ENCODE data around the gene WFIKKN1.

Gene WFIKKN1

DNA sequence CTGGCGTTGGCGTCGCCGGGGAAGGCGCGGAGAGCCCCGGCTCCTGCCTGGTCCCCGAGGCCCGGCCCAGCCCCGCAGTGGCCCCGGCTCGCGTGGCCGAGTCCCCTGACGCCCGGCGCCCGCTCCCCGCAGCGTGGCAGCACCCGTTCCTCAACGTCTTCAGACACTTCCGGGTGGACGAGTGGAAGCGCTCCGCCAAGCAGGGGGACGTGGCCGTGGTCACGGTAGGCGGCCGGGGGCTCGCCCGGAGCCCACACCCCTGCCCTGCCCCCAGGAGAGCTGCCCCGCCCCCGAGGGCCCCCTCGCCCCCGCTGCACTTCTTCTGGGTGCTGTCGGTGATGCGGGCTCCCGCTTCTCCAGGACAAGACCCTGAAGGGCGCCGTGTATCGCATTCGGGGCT, 18.8 kb downstream of the WFIKKN1 start:
- FAIRE-seq (no peak), DNase-seq (ENCODE audit: insufficient read length, low spot score) (peak; percentile 65)

DNA sequence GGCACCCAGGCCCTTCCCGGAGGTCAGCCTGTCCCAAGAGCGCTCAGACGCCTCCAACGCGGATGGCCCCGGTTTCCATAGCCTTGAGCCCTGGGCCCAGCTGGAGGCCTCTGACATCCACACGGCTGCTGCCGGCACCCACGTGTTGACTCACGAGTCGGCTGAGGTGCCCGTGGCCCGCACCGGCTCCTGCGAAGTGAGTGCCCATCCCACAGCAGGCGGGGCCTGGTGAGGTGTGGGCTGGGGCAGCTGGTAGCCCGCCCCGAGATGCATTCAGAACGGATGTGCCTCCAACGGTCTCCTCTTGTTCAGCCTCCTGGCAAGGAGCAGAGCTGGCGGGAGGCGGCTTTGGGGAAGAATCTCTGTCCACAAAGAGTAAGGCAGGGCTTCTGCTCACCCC, 21.1 kb downstream of the WFIKKN1 start:
- DNase-seq (ENCODE audit: insufficient read length, low spot score) (no peak), FAIRE-seq (no peak)

DNA sequence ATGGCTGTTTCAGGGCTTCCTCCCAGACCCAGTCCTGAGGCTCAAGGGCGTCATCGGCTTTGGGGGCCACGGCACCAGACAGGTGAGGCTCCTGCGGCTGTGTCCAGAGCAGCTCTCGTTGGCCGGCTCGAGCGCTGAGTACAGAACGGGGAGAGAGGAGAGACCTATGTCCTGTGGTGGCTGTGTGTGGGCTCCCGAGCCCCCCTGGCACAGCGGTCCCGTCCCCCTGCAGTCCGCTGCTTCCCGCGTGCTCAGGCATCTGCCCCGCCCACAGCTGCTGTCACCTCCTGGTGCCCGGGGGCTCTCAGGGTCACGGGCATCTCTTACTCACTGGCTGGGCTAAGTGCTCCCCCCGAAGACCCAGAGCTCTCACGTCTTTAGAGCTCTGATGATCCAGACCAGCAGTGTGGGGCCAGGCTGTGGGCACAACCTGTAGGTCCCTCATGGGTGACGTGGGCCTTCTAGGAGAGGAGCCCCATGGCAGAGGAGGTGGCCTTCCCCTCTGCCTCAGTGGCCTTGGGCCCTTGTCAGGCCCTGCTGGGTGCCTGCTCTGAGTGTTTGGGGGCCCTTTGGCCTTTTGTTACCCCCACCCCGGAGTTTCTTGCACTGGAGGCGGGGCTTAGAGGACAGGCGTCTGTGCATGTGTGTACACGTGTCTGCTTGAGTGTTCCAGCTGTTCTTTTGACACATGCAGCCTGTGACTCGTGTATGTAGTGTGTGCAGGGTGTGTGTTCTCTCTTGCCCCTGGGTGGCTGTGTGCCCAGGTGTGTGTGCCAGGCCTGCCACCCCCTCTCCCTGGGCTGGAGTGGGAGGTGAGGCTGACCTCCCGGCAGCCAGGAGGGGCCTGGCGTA, 21.9 kb downstream of the WFIKKN1 start:
- DNase-seq (ENCODE audit: insufficient read length, low spot score) = no peak
- FAIRE-seq = no peak

DNA sequence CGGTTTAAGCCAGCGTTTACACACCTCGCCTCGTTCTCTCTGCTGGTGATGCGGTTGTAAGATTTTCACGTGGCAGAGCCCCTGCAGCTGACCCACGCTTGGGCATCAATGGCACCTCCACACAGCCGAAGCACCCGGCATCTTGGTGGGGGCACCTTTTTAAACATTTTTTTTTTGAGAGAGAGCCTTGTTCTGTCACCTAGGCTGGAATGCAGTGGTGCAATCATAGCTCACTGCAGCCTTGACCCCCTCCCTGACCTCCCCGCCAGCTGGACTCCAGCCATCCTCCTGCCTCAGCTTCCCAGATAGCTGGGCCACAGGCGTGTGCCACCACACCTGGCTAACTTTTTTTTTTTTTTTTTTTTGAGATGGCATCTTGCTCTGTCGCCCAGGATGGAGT, 23.2 kb downstream of the WFIKKN1 start:
- FAIRE-seq (no peak), DNase-seq (ENCODE audit: insufficient read length, low spot score) (no peak)

DNA sequence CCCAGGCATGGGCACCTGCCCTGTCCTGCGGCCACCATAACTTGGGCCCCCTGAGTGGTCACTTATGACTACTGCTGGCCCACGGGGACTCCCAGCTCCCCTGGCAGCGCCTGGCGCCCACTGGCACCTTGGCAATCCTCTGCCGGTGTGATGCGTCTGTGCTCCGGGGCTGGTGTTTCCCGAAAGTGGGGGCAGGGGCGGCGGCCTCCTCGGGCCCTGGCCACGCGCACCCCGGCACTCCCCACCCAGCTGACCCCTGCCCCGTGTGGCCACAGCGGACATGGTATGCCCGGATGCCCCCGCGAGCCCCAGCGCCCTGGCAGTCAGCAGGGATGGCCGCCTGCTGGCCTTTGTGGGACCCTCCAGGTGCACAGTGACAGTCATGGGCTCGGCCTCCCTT, 26.7 kb downstream of the WFIKKN1 start:
- FAIRE-seq (no peak), DNase-seq (ENCODE audit: insufficient read length, low spot score) (no peak)

DNA sequence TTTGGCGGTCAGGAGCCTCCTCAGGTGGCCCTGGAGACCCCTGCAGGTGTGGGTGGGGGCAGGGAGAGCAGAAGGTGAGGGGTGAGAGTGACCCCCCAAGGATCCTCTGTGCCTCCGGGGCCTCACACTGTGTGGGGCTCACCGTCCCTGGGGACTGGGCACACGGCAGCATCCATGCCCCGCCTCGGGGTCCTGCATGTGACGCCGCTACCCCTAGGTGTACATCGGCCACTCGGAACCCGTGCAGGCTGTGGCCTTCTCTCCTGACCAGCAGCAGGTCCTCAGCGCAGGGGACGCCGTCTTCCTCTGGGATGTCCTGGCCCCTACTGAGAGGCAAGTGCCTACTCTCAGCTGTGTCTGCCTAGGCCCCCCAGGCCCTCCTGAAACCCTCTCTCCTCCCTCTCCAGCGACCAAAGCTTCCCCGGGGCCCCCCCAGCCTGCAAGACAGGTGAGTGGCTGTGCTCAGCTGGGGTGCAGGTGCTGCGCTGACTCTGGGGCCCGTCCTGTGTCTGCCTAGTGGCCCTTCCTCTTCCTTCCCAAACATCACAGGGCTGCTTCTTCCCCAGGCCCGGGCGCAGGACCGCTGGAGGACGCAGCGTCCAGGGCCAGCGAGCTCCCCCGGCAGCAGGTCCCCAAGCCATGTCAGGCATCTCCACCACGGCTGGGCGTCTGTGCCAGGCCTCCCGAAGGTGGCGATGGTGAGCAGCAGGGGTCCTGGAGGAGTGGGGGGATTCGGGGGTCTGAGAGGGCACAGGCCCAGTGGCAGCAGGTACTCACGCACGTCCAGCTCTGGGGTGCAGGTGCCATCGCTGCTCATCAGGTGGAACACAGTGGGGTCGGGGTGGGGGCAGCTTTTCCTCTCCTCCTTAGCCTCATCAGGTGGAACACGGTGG, 28.1 kb downstream of the WFIKKN1 start:
- DNase-seq (ENCODE audit: insufficient read length, low spot score) (no peak), FAIRE-seq (no peak)

DNA sequence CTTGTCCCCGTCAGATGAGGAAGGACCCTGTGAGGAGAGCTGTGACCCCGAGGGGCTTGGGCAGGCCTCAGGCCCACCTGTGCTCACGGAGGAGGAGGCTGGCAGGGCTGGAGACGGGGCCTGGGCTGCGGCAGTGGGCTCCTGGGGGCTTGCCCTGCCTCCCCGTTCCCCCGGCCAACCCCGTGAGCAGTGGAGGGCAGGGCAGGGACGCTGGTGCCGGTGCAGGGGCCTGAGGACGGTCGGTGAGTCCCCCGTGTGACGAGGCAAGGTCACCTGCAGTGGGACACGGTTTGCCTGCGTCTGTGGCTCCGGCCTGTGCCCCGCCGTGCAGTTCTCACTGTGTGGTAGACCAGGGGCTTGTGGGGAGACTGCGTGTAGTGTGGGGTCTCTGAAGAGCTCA, 28.8 kb downstream of the WFIKKN1 start:
- no peak for DNase-seq (ENCODE audit: insufficient read length, low spot score)

DNA sequence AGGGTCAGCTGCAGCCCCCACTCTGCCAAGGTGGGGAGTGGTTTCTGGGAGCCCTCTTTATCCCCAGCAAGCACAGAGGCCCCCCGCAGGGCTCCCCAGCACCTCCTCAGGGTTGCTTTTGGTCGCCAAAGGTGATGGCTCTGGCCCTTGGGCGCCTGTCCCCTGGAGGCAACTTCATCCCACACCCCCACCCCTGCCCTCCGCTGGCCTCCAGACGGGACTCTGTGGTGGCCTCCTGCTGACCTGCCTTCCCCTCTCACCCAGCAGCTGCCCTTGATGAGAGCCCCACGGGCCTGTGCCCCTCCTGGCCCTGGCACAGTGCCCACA, 29.3 kb downstream of the WFIKKN1 start:
- FAIRE-seq (no peak), DNase-seq (ENCODE audit: insufficient read length, low spot score) (no peak)

More for the DNA sequence above, 28.8 kb downstream of the WFIKKN1 start:
- FAIRE-seq = no peak

DNA sequence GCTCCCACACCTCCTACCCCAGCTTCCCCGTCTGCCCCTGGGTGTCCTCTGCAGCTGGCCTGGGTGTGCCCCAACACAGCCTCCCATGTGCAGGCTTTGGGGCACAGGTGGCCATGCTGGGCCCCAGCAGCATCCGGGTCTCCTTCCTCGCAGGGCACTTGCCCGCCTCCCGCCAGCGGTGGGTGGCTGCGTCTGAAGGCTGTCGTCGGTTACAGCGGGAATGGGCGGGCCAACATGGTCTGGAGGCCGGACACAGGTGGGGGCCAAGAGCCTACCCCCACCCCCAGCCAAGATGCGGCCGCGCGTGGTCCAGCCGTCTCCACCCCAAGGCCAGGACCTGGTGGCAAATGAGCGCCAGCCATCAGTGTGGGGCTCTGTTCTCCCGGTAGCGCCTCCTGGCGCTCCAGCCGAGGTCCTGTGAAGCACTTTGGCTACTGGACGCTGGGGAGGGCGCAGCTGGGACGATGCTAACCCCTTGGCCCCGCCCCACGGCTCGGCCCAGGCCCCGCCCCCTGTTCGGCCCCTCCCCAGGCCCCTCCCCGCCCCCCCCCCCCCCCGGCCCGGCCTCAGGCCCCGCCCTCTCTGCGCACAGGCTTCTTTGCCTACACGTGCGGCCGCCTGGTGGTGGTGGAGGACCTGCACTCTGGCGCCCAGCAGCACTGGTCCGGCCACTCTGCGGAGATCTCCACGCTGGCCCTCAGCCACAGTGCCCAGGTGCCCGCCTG, 29.8 kb downstream of the WFIKKN1 start:
- DNase-seq (ENCODE audit: insufficient read length, low spot score) (peak; percentile 98), FAIRE-seq (peak; percentile 40)

DNA sequence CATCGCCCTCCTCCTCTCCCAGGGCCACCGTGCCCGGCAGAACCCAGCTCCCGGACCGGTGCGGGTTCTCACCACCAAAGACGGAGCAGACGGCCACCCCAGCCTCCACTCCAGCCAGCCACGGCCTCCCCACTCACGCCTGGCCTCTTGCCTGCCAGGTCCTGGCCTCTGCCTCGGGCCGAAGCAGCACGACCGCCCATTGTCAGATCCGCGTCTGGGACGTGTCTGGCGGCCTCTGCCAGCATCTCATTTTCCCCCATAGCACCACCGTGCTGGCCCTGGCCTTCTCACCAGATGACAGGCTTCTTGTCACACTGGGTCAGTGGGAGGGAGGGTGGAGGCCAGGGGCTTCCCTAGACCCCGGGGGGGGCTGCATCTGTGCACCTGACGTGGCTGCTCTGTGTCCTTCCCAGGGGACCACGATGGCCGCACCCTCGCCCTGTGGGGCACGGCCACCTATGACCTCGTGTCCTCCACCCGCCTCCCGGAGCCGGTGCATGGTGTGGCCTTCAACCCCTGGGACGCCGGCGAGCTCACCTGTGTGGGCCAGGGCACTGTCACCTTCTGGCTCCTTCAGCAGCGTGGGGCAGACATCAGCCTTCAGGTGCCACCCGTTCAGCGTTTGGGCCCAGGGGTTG, 30.5 kb downstream of the WFIKKN1 start:
- DNase-seq (ENCODE audit: insufficient read length, low spot score) = no peak
- FAIRE-seq = no peak

DNA sequence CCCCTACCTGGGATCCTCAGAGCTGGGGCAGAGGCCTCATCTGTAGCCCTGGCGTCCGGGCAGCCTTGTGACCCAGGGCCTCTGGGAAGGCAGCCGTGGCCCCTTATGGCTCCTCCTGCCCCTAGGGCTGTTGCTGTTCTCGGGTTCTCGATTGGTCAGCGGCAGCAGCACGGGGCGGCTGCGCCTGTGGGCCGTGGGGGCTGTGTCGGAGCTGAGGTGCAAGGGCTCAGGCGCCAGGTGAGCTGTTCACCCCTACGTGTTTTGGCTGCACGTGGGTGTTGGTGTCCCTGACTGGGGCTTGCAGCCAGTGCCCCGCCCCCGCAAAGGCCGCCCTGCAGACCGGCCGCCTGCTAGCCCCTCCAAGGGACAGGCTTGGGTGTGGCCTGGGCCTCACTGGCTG, 31.3 kb downstream of the WFIKKN1 start:
- FAIRE-seq (no peak), DNase-seq (ENCODE audit: insufficient read length, low spot score) (no peak)

DNA sequence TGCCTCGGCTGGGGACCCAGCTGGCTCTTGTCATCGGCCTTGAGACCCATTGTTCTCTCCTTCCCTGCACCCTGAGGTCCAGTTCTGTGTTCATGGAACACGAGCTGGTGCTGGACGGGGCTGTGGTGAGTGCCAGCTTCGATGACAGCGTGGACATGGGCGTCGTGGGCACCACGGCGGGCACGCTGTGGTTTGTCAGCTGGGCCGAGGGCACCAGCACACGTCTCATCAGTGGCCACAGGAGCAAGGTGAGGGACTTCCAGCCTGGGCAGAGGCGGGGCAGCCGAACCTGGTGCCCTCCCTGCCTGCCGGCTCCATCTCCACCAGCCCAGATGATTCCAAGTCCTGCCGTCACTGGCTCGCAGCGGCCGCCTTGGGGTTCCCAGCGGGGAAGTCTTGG, 31.8 kb downstream of the WFIKKN1 start:
- DNase-seq (ENCODE audit: insufficient read length, low spot score) (no peak), FAIRE-seq (no peak)

DNA sequence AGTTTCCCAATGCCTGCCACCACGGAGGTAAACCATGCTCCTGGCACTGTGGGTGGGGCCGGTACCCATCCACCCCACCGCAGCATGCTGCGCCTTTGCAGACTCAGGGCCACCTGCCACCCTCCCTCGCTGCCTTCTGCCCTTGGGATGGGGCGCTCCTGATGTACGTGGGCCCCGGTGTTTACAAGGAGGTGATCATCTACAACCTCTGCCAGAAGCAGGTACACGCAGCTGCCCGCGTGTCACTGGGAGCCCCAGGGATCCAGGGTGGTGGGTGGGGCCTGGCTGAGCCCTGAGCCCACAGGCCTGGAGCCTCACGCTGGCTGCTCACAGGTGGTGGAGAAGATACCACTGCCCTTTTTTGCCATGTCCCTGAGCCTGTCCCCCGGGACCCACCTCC, 35.8 kb downstream of the WFIKKN1 start:
- FAIRE-seq = no peak
- DNase-seq (ENCODE audit: insufficient read length, low spot score) = no peak

DNA sequence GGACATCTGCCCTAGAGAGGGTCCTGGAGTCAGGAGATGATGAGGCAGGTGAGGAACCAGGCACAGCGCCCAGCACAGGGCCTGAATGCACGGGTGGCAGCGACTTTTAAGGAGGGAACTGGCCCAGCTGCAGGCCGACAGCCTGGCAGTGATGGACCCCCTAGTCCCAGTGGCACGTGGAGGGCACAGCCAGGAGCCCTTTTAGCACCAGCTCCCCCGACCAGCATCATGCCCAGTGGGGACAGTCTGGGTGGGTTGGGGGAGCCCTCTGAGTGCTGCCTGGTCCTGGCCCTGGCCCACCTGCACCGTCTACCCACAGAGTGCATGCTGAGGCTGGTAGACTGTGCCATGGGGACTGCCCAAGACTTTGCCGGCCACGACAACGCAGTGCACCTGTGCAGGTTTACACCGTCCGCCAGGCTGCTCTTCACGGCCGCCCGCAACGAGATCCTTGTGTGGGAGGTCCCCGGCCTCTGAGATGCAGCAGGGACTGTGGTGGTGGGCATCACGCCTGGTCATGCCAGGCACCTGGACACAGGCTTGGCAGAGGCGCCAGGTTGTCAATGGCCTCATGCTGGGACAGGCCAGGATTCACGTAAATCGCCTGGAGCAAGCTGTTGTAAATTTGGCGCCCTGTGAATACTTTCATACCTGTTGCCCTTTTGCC, 36.5 kb downstream of the WFIKKN1 start:
- DNase-seq (ENCODE audit: insufficient read length, low spot score) = no peak
- FAIRE-seq = no peak

DNA sequence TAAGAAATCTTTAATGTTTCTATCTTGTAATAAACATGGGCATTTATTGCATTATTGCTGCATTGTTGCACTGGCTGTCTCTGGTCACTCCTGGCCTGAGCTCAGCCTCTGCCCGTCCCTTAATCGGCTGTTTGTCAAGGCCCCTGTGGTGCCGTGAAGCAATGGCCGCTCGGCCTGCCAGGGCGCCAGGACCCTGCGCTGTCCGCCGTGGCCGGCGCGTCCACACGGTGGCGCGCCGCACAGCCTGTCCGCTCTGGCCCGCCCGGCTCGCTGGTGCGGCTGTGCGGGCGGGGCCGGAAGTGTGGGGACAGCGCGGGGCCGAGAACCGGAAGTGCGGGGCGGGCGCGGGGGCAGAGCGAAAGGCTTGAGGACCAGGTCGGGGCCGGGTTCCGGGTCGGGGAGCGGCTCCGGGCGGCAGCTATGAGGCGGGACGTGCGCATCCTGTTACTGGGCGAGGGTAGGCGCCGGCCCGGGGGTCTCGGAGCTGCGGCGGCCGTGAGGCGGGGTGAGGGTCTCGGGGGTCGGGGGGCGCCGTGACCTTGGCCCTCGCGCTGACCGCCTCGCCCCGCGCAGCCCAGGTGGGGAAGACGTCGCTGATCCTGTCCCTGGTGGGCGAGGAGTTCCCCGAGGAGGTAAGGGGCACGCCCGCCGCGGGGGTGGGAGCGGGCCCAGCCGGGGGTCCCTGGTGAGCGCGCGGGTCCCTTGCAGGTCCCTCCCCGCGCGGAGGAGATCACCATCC, 37.2 kb downstream of the WFIKKN1 start, which contains the start of gene RHOT2:
Gene RHOT2, plus strand, starts transcription at position 353 of the 739 bp plus-strand sequence. Its CDS starts 68 bp downstream, at position 421.
- FAIRE-seq = peak; percentile 86

DNA sequence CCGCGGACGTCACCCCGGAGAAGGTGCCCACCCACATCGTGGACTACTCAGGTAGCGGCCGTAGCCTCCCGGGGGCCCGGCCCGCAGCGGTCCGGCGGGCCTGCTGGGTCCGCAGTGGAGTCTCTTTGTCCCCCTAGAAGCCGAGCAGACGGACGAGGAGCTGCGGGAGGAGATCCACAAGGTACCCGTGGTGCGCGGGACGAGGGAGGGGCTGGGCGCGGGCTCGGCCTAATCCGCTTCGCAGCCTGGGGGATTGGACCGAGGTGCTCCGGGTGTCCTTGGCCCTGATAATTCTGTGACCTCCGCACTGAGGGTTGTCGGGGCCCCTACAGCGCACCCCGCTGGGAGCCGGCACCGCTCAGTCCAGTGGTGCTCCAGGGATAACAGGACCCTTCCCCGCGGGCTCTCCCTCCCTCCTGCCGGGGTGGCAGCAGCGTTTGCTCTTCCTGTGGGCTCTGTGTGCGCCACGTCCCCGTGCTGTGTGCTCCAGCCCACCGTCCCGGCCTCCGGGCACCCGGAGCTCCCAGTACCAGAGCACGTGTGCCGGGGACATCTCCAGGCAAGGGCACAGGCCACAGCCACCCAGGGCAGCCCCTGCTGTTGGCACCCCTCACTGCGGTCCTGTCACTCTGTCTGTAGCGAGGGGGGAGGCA, 37.9 kb downstream of the WFIKKN1 start:
- DNase-seq (ENCODE audit: insufficient read length, low spot score) = no peak
- no peak for FAIRE-seq

More for the DNA sequence above, 37.2 kb downstream of the WFIKKN1 start, which contains the start of gene RHOT2:
- DNase-seq (ENCODE audit: insufficient read length, low spot score) = peak; percentile 99

DNA sequence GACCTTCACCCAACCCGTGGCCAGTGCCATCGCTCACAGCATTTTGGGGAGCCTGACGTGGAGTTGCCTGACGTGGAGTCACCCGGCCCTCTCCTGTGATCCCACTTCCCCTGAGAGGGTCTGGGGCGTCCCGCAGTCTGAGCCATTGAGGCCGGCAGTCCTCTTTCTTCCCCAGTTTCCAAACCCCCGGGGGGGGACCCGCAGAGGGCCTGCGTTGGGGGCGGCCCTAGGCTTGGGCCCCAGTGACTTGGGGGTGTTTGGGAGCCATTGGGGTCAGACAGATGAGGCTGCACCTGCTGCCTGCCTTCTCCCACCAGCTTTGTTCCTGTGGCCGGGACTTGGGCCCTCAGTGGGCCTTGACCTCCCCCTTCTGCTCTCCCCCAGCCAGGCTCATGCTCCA, 38.9 kb downstream of the WFIKKN1 start:
- no peak for FAIRE-seq

DNA sequence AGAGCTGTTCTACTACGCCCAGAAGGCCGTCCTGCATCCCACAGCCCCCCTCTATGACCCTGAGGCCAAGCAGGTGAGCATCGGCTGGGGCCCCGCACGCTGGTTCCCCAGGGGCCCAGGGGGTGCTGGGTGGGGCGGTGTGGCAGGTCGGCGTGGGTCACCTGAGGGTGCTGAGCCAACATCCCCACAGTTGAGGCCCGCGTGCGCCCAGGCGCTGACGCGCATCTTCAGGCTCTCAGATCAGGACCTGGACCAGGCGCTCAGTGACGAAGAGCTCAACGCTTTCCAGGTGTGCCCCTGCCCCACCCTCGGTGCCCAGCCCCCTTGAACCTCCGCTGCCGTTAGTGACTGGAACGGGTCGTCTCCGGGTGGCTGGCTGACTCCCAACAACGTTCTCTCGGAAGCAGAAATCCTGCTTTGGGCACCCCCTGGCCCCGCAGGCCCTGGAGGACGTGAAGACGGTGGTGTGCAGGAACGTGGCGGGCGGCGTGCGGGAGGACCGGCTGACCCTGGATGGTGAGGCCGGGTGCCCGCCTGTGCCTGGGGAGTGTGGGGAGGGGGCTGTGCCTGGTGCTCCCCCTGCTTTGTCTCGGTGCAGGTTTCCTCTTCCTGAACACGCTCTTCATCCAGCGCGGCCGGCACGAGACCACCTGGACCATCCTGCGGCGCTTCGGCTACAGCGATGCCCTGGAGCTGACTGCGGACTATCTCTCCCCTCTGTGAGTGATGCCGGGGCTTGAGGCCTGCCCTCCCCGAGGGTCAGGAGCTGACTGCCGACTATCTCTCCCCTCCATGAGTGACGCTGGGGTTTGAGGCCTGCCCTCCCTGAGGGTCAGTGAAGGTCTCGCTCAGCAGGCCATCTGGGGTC, 39.9 kb downstream of the WFIKKN1 start:
- no peak for FAIRE-seq
- DNase-seq (ENCODE audit: insufficient read length, low spot score) = no peak

More for the DNA sequence above, 38.9 kb downstream of the WFIKKN1 start:
- no peak for DNase-seq (ENCODE audit: insufficient read length, low spot score)
